ENCODE measurements around the gene SH2D3C.
A peak's percentile ranks its signal among the peaks of the same experiment; 100 is the strongest.

Gene SH2D3C

DNA sequence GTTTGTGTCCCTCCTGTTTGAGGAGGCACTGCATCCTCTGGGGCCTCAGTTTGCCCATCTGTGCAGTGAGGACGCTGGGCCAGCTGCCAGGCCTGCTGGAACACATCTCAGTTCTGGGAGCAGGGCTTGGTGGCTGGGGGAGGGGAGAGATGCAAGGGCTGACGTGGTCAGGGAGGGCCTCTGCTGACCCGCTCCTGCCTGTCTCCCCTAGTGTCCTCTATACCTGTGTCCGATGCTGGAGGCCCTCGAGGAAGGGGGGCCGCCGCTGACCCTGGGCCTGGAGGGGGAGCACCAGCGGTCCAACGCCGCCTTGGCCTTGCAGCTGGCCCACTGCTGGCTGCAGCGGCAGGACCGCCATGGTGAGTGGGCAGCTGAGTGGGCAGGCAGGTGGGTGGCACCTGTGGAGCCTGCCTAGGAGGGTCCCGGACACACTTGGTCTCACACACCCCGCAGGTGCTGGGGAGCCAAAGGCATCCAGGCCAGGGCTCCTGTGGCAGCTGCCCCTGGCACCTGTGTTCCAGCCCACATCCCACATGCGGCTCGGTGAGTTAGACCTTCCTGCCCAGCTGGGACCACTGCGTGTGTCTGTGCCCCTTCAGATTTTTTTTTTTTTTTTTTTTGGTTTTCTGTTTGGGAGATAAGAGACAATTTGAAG lies 30.0 kb upstream of the SH2D3C start:
- no peak for DNase-seq

DNA sequence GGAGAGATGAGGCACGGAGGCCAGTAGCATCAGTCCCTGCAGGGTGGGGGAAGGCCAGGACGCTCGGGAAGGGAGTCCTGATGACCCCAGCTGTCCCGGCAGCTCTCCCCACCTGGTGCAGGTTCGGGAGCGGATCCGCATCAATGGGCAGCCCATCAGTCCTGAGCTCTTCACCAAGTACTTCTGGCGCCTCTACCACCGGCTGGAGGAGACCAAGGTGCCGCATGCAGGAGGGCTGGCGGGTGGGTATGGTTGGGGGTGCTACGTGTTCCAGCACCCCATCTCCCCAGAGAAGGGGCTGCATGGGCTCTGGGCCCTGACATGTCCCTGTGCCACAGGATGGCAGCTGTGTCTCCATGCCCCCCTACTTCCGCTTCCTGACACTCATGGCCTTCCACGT lies 28.4 kb upstream of the SH2D3C start:
- no peak for DNase-seq

DNA sequence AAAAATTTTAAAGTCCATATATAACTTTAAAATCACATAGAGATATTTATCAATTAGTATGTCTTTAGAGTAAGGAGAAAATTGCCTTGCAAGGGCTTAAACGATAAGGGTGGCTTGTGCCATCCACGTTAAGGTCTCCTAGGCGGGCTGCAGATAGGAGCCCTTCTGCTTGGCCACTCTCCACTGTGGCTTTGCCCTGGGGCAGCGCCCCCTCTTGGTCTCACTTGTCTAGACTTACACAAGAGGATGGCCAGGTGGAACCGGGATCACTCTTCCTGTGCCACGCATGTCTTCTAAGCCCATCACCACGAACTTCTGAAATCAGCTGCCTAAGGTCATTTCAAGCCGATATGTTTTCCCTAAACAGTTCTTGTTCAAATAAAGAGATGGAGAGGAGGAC lies 27.2 kb upstream of the SH2D3C start:
- DNase-seq, result no peak

DNA sequence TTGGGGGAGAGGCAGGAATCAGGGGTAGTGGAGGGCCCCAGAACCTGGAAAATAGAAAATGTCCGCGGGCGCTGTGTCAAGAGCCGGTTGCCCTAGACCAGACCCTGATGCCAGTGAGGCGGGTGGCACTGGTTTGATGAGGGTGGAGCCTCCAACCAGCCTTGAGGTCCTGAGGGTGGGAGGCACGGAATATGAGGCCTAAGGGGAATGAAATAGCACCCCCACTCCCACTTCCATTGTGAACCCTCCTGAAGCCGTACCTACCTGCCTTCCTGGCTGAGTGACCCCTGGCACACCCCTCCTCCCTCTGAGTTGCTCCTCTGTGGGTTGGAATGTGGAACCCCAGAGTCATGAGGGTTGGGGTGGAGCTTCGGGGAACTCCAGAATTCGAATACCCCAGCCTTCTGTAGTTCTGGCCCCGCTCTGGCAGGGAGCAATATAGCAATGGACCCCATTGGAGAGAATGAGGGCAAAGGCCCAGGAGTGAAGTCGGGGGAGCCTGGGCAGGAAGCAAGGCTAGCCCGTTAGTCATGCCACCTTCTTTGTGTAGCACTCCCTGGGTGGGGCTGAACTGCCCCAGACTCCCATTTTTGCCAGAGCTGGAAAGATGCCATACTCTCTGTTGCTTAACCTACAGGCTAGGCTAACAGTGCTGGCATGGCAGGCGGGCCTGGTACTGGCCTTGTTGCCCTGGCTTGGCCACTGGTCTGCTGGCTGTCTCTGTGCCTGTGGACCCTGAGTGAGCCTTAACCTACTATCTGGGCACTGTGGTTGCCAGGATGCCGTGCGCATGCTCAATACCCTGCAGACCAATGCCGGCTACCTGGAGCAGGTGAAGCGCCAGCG lies 25.3 kb upstream of the SH2D3C start:
- DNase-seq, result no peak

DNA sequence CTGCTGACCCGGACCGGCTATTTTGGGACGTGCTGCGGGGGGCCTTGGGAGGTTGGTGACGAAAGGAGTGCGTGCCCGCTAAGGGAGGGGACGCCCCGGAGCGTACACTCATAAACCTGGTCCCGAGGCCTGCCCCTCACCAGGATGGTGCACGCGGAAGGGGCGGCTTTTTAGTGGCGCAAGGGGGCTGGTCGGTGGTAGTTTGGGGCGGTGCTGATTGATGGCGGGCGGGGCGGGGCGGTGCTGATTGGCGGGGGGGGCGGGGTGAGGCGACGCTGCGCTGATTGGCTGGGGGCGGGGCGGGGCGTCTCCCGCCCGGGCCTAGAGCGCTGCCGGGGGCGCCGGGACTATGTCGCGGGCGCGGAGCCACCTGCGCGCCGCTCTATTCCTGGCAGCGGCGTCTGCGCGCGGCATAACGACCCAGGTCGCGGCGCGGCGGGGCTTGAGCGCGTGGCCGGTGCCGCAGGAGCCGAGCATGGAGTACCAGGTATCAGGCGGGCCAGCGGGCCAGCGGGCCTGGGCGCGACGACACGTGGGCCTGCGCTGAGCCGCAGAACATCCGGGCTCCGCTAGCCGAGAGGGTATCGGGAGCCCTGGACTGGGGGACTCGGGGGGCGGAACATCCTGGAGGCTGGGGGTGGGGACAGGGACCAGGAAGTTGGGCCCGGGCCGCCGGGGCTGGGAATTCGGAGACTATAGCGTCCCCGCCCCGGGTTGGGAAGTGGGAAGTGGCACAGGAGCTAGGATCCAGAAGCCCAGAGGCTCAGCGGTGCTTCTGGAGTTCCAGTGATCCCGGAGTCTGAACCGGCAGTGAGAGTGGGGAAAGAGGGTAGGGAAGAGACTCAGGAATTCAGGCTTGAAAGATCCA lies 24.3 kb upstream of the SH2D3C start, which contains the start of gene FPGS:
Gene FPGS, plus strand, starts transcription at position 307 of the 868 bp plus-strand sequence. Its CDS starts 43 bp downstream, at position 350.
- DNase-seq, result peak; percentile 93

DNA sequence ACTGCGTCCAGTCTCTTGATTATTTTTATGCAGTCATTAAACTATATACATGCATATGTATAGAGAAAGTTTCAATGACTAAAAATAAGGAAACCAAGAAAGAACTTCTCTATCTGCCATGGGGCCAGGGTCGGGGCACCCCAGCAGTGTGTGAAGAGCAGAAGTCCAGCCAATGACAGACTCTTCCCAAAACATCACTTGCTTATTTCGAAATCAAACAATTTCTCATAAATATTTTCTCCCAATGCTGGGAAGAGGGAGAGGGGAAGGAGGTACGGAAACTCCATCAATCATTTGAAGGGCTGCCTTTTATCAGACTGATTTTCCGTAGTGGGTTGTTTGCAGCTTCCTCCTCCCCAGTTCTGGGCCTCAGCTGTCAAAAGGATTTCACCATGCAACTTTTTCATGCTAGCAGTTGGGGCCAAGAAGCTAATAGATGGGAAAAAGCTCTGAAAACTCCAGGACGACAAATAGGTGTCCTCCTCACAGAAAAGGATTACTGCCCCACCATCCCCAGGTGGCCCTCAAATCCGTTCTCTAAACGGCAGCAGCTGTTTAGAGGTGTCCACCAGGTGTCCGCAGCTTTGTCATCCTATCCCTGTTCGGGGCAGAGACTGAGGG lies 23.6 kb upstream of the SH2D3C start:
- no peak for DNase-seq

DNA sequence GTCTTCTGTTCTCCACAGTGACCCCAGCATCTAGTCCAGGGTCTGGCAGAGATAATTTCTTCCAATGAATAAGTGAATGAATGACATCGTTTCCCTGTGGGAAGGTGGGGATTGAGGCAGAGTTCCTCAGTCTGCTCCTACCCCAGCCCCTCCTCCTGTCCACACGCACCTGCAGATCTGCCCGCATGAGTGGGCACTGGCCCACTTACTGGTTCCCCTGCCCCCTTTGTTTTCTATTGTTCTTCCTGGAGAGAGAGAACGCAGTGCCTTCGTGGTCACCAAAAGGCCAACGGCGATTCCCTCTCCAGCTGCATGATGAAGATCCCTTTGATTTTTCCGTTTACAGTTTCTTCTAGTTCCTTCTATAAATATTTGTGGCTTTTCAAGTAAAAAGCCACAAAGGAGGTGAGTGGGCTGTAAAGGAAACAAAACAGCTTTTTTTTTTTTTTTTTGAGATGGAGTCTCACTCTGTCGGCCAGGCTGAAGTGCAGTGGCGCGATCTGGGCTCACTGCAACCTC lies 18.4 kb upstream of the SH2D3C start:
- no peak for DNase-seq

DNA sequence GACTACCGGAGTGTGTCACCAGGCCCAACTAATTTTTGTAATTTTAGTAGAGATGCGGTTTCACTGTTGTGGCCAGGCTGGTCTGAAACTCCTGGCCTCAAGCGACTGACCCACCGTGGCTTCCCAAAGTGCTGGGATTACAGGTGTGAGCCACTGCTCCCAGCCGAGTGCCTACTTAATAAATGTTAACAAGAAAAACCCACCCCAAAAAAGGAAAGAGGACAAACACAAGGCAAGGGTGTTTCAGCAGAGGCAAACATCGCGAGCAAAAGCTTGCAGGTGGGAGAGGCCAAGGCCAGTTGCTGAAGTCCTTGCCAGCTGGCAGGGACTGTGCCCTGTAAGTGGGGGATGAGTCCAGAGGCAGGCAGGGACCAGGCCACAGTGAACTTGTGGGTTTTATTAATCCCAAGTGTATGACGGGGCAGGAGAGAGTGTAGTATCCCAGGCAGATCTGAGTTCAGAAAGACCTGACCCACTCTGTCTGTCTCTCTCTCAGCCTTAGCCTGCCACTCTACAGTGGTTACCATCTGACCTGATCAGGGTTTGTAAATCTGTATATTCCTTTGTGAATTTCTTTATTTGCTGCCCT lies 17.9 kb upstream of the SH2D3C start:
- peak; percentile 31 for DNase-seq

DNA sequence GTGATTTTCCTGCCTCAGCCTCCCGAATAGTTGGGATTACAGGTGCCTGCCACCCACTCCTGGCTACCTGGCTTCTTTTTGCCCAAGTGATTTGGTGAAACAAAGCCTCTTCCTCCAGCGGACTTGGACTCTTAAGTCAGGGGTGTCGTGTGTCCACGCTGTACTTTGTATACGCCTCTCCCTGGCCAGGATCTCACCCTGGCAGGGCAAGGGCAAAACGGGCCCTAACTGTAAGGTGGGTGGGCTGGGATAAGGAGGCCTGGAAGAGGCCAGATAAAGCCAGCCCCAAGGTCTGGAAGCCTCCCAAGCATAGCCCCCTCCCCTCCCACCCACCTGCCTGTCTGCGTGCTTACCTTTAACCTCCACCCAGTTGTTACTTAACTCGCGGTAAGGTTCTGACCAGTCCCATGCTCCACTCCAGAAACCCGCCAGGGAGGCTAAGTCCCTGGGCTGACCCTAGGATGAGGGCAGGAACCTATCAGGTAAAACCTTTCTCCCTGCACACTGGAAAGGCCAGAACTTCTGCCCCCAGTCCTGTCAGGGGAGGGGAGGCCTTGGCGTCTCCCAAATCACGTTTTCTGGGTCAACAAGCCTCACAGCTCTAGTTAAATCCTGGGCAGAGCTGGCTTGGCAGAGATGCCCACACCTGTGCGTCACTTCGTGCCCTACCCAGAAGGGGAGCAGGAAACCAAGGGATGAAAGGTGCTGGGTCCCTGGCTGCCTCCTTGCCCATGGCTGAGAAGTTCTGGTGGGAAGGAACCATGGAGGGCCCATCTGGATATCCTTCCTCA lies 15.7 kb upstream of the SH2D3C start:
- DNase-seq, result no peak

DNA sequence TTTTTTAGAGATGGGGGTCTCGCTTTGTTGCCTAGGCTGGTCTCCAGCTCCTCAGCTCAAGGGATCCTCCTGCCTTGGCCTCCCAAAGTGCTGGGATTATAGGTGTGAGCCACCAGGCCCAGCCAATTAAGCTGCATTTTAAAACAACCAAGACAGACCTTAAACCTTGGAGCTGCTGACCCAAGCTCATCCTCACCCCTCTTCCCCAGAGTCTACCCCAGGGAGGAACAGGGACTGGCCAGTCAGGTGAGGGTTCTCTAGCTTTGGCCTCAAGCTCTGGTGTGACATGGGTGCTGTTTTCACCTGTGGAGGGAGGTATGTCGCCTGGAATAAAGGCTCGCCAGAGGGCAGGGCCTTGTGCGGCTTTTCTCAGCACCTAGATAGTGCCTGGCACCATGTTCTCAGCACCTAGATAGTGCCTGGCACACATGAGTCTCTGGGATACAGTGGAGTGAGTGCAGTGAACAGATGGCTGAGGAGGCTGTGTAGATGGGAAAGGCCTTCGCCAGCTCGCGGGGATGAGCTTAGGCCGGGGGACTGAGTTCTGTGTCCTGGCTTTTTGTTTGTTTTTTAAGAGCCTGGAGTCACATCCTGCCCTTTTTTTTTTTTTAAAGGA lies 14.7 kb upstream of the SH2D3C start:
- DNase-seq, result no peak

DNA sequence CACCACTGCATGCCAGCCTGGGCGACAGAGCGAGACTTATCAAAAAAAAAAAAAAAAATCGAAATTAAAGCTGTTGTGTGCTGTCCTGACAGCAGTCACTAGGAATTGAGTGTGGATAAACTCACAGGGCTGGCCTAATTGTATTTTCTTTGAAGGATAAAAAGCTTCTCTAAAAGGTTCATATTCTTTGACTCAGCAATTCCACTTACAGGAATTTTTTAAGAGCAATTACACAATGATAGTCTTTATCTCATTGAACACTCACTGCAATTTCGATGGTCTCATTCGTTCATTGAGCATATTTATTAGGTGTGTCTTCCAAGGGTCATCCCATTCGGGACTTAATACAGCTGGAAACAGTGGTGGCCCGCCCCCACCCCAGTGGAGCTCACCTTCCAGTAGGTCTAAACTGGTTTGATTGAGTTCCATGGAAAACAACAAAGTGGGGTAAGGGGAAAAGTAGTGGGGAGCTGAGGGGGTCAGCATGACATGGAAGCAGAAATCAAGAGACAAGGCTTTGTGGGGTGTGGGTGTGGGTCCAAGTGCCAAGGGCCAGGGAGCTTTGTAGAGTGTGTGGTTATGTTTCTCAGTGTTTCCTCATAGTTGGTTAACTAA lies 14.1 kb upstream of the SH2D3C start:
- no peak for DNase-seq

DNA sequence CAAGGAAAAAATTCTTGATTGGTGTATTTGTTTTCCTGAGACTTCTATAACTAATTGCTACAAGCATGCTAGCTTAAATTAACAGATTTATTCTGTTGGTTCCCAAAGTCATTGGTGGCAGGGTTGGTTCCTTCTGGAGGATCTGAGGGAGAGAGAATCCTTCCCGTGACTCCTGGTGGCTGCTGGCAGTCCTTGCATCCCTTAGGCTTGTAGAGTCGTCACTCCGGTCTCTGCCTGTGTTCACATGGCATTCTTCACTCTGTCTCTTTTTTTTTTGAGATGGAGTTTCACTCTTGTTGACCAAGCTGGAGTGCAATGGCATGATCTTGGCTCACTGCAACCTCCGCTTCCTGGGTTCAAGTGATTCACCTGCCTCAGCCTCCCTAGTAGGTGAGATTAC lies 12.6 kb upstream of the SH2D3C start:
- DNase-seq, result no peak

DNA sequence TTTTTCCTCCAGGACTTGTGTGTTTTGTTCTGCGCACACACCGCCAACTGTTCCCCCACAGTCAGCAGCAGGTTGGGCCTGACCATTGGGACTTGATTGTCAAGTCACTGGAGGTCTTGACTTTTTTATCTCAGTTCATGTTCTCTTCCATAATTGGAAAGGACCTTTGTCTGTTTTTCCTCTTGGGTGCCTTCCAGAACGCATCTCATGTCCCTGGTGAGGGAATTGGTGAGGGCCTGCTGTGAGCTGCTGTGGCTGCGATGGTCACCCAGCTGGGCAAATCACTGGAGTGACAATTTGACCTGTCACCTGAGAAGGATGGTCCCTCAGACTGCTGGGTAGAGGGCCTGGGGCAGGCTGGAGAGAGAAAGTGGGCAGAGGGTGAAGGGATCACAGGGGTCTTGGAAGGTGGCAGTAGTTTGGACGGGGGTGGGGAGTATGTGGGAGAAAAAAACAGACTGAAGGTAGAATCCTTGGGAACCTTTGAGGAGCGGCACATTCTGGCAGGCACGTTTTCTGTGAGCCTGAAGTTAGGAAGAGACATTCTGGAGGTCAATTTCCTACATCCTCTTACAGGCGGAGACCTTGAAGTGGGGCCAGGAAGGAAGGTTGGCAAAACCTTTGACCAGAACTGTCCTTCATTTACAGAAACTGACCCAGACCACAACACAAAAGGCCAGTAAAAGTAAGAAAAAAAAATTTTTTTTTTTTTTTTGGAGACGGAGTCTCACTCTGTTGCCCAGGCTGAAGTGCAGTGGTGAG lies 11.8 kb upstream of the SH2D3C start:
- no peak for DNase-seq

DNA sequence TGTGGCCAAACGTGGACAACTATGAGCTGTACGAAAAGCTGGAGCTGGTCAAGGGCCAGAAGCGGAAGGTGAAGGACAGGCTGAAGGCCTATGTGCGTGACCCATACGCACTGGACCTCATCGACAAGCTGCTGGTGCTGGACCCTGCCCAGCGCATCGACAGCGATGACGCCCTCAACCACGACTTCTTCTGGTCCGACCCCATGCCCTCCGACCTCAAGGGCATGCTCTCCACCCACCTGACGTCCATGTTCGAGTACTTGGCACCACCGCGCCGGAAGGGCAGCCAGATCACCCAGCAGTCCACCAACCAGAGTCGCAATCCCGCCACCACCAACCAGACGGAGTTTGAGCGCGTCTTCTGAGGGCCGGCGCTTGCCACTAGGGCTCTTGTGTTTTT lies 10.7 kb upstream of the SH2D3C start:
- no peak for DNase-seq

DNA sequence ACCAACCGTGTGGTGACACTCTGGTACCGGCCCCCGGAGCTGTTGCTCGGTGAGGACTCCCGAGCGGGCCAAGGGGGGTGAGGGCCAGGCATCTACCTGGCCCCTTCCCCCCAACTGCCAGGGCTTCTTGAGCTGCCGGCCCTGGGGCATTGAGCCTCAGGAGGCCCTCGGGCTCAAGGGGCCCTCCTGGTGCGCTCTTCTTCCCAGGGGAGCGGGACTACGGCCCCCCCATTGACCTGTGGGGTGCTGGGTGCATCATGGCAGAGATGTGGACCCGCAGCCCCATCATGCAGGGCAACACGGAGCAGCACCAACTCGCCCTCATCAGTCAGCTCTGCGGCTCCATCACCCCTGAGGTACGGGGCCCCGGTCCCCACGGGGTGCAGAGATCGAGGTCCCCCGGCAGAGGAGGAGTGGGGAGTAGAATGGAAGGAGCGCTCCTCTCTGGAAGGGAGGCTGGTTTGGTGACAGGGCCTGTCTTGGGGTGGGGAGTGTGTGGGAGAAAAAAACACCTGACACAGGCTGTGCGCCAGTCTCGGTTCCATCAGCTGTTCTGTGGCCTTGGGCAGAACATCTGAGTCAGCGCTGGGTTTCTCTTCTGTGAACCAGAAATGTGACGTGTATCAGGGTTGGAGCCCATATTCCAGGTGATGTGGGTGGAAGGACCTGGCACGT lies 10.0 kb upstream of the SH2D3C start:
- no peak for DNase-seq

DNA sequence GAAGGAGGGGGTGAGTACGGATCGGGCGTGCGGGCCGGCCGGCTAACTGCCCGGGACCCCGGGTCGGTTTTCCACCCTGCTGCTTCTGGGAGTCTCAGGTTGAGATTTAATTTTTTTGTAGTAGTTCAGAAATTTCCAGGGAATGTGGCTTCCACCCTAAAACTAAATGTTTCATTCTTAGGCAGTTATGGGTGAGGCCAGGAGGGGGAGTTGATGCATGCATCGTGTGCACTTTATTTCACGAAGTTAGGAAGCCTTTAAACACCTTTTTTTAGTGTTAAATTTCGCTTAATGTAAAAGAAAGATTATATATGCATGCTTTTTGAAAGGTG lies 8.3 kb upstream of the SH2D3C start:
- DNase-seq, result no peak

DNA sequence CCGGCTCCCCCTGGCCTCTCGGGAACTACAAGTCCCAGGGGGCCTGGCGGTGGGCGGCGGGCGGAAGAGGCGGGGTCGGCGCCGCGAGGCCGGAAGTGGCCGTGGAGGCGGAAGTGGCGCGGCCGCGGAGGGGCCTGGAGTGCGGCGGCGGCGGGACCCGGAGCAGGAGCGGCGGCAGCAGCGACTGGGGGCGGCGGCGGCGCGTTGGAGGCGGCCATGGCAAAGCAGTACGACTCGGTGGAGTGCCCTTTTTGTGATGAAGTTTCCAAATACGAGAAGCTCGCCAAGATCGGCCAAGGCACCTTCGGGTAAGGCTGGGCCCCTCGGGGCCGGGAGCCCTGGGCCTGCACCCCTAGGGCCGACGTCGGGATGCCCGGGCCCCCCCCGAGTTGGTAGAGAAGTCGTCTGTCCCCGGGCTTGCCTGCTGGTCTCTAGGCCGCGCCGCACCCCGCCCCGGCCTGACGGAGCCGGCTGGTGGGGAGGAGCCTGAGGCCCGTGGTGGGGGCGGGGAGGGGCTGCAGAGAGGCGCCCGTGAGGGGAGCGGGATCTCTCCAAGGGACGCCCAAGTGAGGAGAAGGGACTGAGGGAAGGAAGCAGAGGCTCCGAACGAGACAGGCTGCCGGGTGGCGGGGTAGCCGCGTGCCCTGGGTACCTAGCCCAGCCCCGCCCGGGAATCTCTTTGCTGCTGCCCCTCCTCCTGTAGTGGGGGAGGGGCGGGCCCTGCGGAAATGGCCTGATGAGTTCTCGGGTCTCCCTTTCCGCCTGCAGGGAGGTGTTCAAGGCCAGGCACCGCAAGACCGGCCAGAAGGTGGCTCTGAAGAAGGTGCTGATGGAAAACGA lies 7.7 kb upstream of the SH2D3C start, which contains the start of gene CDK9:
Gene CDK9, plus strand, starts transcription at position 102 of the 840 bp plus-strand sequence. Its CDS starts 115 bp downstream, at position 217.
- DNase-seq, result peak; percentile 94
